Astrocyte (in vitro differentiated cells and primary cell): Measurements from ENCODE around the gene RBM17. TPM values are rescaled to one million over a fixed set of nuclear protein-coding genes. Genes with fewer than 3 reads are reported as not detected.

Experiments
- DNase-seq: peaks from one replicate; pipeline ENCODE4 v3.0.0-alpha.2; 2010; ENCODE audit warnings: low read depth
- FAIRE-seq: peaks from 2 replicates; lab custom pipeline; 2011; peaks lifted over from hg19 to GRCh38; lab: Jason Lieb, UNC
- H2AFZ ChIP-seq: 2 replicates; pipeline ENCODE4 v1.6.0; 2012; ENCODE audit warnings: low read depth, low read length, inconsistent platforms
- H3K27ac ChIP-seq: 2 replicates; pipeline ENCODE4 v1.5.1; 2011; ENCODE audit warnings: low read depth, low read length, inconsistent platforms
- H3K27me3 ChIP-seq: 2 replicates; pipeline ENCODE4 v1.6.0; 2011; ENCODE audit warnings: low read length, inconsistent platforms; ENCODE audit not compliant: insufficient read depth
- H3K36me3 ChIP-seq: 2 replicates; pipeline ENCODE4 v1.5.1; 2011; ENCODE audit warnings: low read length, inconsistent platforms; ENCODE audit not compliant: insufficient read depth
- H3K4me1 ChIP-seq: 2 replicates; pipeline ENCODE4 v1.5.1; 2011; ENCODE audit warnings: low read length, inconsistent platforms; ENCODE audit not compliant: insufficient read depth
- H3K4me2 ChIP-seq: 2 replicates; pipeline ENCODE4 v1.6.0; 2012; ENCODE audit warnings: low read length, inconsistent platforms
- H3K4me3 ChIP-seq: 2 replicates; pipeline ENCODE4 v1.5.1; 2011; ENCODE audit warnings: low read depth, mild to moderate bottlenecking, low read length, inconsistent platforms; ENCODE audit not compliant: insufficient read depth
- H3K79me2 ChIP-seq: 2 replicates; pipeline ENCODE4 v1.6.0; 2012; ENCODE audit warnings: mild to moderate bottlenecking, low read length, inconsistent platforms; ENCODE audit not compliant: insufficient read depth
- H3K9ac ChIP-seq: 2 replicates; pipeline ENCODE4 v1.6.0; 2012; ENCODE audit warnings: mild to moderate bottlenecking, low read length, inconsistent platforms
- H3K9me3 ChIP-seq: 2 replicates; pipeline ENCODE4 v1.5.1; 2012; ENCODE audit warnings: low read depth, mild to moderate bottlenecking, low read length, inconsistent platforms; ENCODE audit not compliant: insufficient read depth
- H4K20me1 ChIP-seq: 2 replicates; pipeline ENCODE4 v1.6.0; 2012; ENCODE audit warnings: low read length, inconsistent platforms; ENCODE audit not compliant: insufficient read depth
- H3K27ac Mint-ChIP-seq: one replicate; pipeline ENCODE4 v1.8.0; 2021; ENCODE audit warnings: mild to moderate bottlenecking, mixed read lengths; ENCODE audit not compliant: unreplicated experiment
- H3K27me3 Mint-ChIP-seq: one replicate; pipeline ENCODE4 v1.8.0; 2021; ENCODE audit warnings: low read depth, mixed read lengths; ENCODE audit not compliant: unreplicated experiment
- H3K36me3 Mint-ChIP-seq: one replicate; pipeline ENCODE4 v1.8.0; 2021; ENCODE audit warnings: low read depth, mixed read lengths; ENCODE audit not compliant: unreplicated experiment
- H3K4me1 Mint-ChIP-seq: one replicate; pipeline ENCODE4 v1.8.0; 2021; ENCODE audit warnings: low read depth, mixed read lengths; ENCODE audit not compliant: unreplicated experiment
- H3K4me3 Mint-ChIP-seq: one replicate; pipeline ENCODE4 v1.8.0; 2021; ENCODE audit warnings: mild to moderate bottlenecking, moderate library complexity, mixed read lengths; ENCODE audit not compliant: unreplicated experiment
- H3K9me3 Mint-ChIP-seq: one replicate; pipeline ENCODE4 v1.8.0; 2021; ENCODE audit warnings: mild to moderate bottlenecking, mixed read lengths; ENCODE audit not compliant: unreplicated experiment
- EZH2 ChIP-seq: IDR thresholded peaks from 2 replicates; pipeline ENCODE4 v1.6.1; 2012; ENCODE audit warnings: mild to moderate bottlenecking, low read length, inconsistent platforms; ENCODE audit not compliant: insufficient read depth
- total RNA-seq: library from RNA; stranded (reverse); gene quantifications from 2 replicates; pipeline ENCODE4 v1.2.1, GENCODE V29; 2021
- TF ChIP-seq, protein P1 (sequence below): IDR thresholded peaks from 2 replicates; pipeline ENCODE4 v1.5.1; 2011; ENCODE audit warnings: low read depth, mild to moderate bottlenecking, inconsistent platforms, low read length, moderate library complexity; ENCODE audit not compliant: insufficient read depth

Gene RBM17
- total RNA-seq, 1 donor from 2014 or later = 71.3 TPM

DNA sequence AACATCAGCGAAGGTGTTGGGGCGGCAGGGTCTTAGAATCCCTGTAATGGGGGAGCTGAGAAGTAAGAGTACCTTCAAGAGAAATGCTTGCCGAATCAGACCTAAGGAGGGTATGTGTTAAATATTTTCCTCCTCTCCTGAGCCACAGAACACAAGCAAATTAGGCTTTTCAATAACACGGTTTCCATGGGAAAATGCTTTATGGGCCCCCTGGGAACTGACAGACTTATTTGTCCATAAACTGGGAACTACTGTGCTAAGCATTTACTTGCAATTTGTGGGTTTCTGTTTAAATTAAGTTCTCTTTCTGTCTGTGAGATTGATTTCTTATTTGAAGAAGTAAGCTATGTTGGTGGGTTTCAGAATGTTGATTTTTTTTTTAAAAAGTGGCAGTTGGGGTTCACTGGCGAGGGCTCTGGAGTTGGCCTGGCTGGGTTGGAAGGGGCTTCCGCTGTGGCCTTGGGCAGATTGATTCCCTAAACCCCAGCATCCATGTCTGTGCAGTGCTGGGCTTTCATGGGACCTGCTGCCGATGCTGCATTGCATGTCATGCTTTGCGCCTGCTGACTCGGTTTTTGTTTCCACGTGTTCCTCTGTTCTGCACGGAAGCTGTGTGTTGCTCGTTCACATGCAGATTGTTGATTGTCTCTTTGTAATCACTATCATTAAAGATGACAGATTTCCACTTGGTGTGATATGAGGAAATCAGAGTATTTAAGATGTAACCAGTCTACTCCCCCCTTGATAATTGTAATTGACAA lies 7.2 kb downstream of the RBM17 start:
- Mint-ChIP-seq H3K4me3 (peak overlapping the region; percentile 27), H3K27ac (no peak overlapping the region), H3K4me1 (peaks cover 14% of the 10 kb centered on the region), H3K27me3 (no peaks in the 10 kb centered on the region), H3K9me3 (no peaks in the 10 kb centered on the region), H3K36me3 (peaks cover 7% of the 10 kb centered on the region)
- H2AFZ ChIP-seq = no peak overlapping the region
- FAIRE-seq (no peak), DNase-seq (no peak)
- peaks cover 78% of the 10 kb centered on the region for H4K20me1 ChIP-seq
- no peak overlapping the region for H3K9ac ChIP-seq
- no peaks in the 10 kb centered on the region for H3K27me3 ChIP-seq
- H3K79me2 ChIP-seq = peaks cover 96% of the 10 kb centered on the region
- H3K36me3 ChIP-seq = peaks cover 4% of the 10 kb centered on the region
- no peaks in the 10 kb centered on the region for H3K4me1 ChIP-seq
- H3K9me3 ChIP-seq = no peaks in the 10 kb centered on the region
- TF ChIP-seq EZH2 = no peak
- TF ChIP-seq, protein P1, sequence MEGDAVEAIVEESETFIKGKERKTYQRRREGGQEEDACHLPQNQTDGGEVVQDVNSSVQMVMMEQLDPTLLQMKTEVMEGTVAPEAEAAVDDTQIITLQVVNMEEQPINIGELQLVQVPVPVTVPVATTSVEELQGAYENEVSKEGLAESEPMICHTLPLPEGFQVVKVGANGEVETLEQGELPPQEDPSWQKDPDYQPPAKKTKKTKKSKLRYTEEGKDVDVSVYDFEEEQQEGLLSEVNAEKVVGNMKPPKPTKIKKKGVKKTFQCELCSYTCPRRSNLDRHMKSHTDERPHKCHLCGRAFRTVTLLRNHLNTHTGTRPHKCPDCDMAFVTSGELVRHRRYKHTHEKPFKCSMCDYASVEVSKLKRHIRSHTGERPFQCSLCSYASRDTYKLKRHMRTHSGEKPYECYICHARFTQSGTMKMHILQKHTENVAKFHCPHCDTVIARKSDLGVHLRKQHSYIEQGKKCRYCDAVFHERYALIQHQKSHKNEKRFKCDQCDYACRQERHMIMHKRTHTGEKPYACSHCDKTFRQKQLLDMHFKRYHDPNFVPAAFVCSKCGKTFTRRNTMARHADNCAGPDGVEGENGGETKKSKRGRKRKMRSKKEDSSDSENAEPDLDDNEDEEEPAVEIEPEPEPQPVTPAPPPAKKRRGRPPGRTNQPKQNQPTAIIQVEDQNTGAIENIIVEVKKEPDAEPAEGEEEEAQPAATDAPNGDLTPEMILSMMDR = no peak
- no peak overlapping the region for H3K4me3 ChIP-seq
- no peak overlapping the region for H3K4me2 ChIP-seq
- no peak overlapping the region for H3K27ac ChIP-seq

GRCh38 chr10:6097063-6097462 lies 8.2 kb downstream of the RBM17 start:
- no peak for DNase-seq
- H3K4me1 Mint-ChIP-seq = peaks cover 8% of the 10 kb centered on the region

More at GRCh38 chr10:6097063-6097462, 8.2 kb downstream of the RBM17 start:
- Histone ChIP-seq H2AFZ (no peak overlapping the region), H3K27ac (no peak overlapping the region), H3K79me2 (peaks cover 93% of the 10 kb centered on the region), H3K36me3 (peaks cover 7% of the 10 kb centered on the region), H3K27me3 (no peaks in the 10 kb centered on the region), H3K4me3 (no peak overlapping the region), H3K4me2 (no peak overlapping the region), H3K9me3 (no peaks in the 10 kb centered on the region), H3K4me1 (no peaks in the 10 kb centered on the region), H3K9ac (no peak overlapping the region), H4K20me1 (peaks cover 68% of the 10 kb centered on the region)
- no peaks in the 10 kb centered on the region for H3K27me3 Mint-ChIP-seq
- peaks cover 7% of the 10 kb centered on the region for H3K36me3 Mint-ChIP-seq
- no peak for FAIRE-seq
- H3K4me3 Mint-ChIP-seq = no peak overlapping the region
- H3K9me3 Mint-ChIP-seq = no peaks in the 10 kb centered on the region
- H3K27ac Mint-ChIP-seq = no peak overlapping the region
- no peak for TF ChIP-seq EZH2
- TF ChIP-seq, protein P1 = no peak
